MCF 10A (cell line): ENCODE data around the gene HMGN4. TPM values are rescaled to one million over a fixed set of nuclear protein-coding genes. Genes with fewer than 3 reads are reported as not detected.
"Not testable (repeated sequence)": the region's sequence is repeated elsewhere in the genome, so short reads cannot be mapped to it uniquely, and the experiment has no call there.

ENCODE experiments used
- BruUV-seq: library from RNA; stranded (reverse); fragments of 400-500 nt; replicated peaks from 2 replicates; lab custom pipeline; 2021; lab: Mats Ljungman, UMichigan
- CTCF ChIA-PET: fragments of 300-600 bp; sonication (Branson Sonifier 250); formaldehyde crosslinking; extraction: SDS; loops from one replicate; lab custom pipeline; 2021; ENCODE audit warnings: antibody characterized with exemption, inconsistent platforms; lab: Yijun Ruan, JAX
- POLR2A ChIA-PET: fragments of 300-600, 350-650 bp; sonication (Branson Sonifier 250); formaldehyde crosslinking; extraction: SDS; loops from one replicate; lab custom pipeline; 2020; ENCODE audit warnings: antibody characterized with exemption, inconsistent platforms; lab: Yijun Ruan, JAX
- DNase-seq: peaks from one replicate; pipeline ENCODE4 v3.0.0-alpha.2; 2018; ENCODE audit not compliant: unreplicated experiment
- H3K27ac Mint-ChIP-seq: one replicate; pipeline ENCODE4 v1.8.0; 2022; ENCODE audit warnings: mild to moderate bottlenecking, low read depth, mixed read lengths; ENCODE audit not compliant: unreplicated experiment
- H3K27me3 Mint-ChIP-seq: one replicate; pipeline ENCODE4 v1.8.0; 2022; ENCODE audit warnings: mixed read lengths; ENCODE audit not compliant: insufficient read depth, unreplicated experiment
- H3K36me3 Mint-ChIP-seq: one replicate; pipeline ENCODE4 v1.8.0; 2022; ENCODE audit warnings: mild to moderate bottlenecking, moderate library complexity, mixed read lengths; ENCODE audit not compliant: insufficient read depth, unreplicated experiment
- H3K4me1 Mint-ChIP-seq: one replicate; pipeline ENCODE4 v1.8.0; 2022; ENCODE audit warnings: mixed read lengths; ENCODE audit not compliant: insufficient read depth, unreplicated experiment
- H3K4me3 Mint-ChIP-seq: one replicate; pipeline ENCODE4 v1.8.0; 2022; ENCODE audit warnings: mild to moderate bottlenecking, moderate library complexity, mixed read lengths; ENCODE audit not compliant: unreplicated experiment
- H3K9me3 Mint-ChIP-seq: one replicate; pipeline ENCODE4 v1.8.0; 2022; ENCODE audit warnings: mixed read lengths; ENCODE audit not compliant: unreplicated experiment
- CTCF ChIP-seq: fragments of 200-600 bp; IDR thresholded peaks from one replicate; pipeline ENCODE4 v1.8.0; 2022; ENCODE audit warnings: antibody characterized with exemption, mild to moderate bottlenecking; ENCODE audit not compliant: unreplicated experiment
- intact Hi-C: fragments of 100-400 bp; cut with micrococcal nuclease; formaldehyde crosslinking; loops from 2 replicates; pipeline ENCODE4 v1.14.1; 2022
- total RNA-seq: library from RNA; stranded (reverse); gene quantifications from 2 replicates; pipeline ENCODE4 v1.2.3, GENCODE V29; 2022

Gene HMGN4
- total RNA-seq, 1 experiment from 2014 or later, result 71.7 TPM

GRCh38 chr6:26545627-26546026 is 7.5 kb downstream of the HMGN4 start:
- ChIA-PET CTCF (interaction anchor here (0.5 kb wide), 1 partner anchor 23 kb away, joined by 4 read pairs; no protein-coding TSS in a partner anchor), POLR2A (interaction anchor here (0.8 kb wide), 1 partner anchor 8 kb away, joined by 3 read pairs; no protein-coding TSS in a partner anchor)
- no peak for DNase-seq
- Mint-ChIP-seq H3K4me1 (peaks cover 2% of the 10 kb centered on the region), H3K36me3 (peaks cover 65% of the 10 kb centered on the region), H3K4me3 (no peak overlapping the region), H3K27me3 (no peaks in the 10 kb centered on the region), H3K27ac (no peak overlapping the region), H3K9me3 (no peaks in the 10 kb centered on the region)
- intact Hi-C loops, result no loop called here
- no peak for TF ChIP-seq CTCF
- no TSS peak for BruUV-seq

- CTCF ChIA-PET, result interaction anchor here (0.6 to 1.7 kb wide), 2 partner anchors 21 to 205 kb away, joined by 3 to 7 read pairs; no protein-coding TSS in a partner anchor
- not testable (repeated sequence) for H3K27me3 Mint-ChIP-seq, BruUV-seq
Observed at GRCh38 chr6:26547363-26547762, 9.2 kb downstream of the HMGN4 start.

GRCh38 chr6:26550250-26550993 is 12.3 kb downstream of the HMGN4 start:
- no peak overlapping the region for H3K27ac Mint-ChIP-seq
- TF ChIP-seq CTCF, result no peak
- H3K4me3 Mint-ChIP-seq, result peak overlapping the region; percentile 72
- no TSS peak for BruUV-seq
- H3K27me3 Mint-ChIP-seq, result no peaks in the 10 kb centered on the region
- peaks cover 8% of the 10 kb centered on the region for H3K4me1 Mint-ChIP-seq
- DNase-seq, result peak; percentile 49
- no peaks in the 10 kb centered on the region for H3K9me3 Mint-ChIP-seq
- H3K36me3 Mint-ChIP-seq, result peaks cover 19% of the 10 kb centered on the region
- intact Hi-C loops, result loop anchor here (5.0 kb wide), 1 partner anchor 208 kb away; no protein-coding TSS in a partner anchor
- CTCF ChIA-PET, result no interaction called here
- POLR2A ChIA-PET, result interaction anchor here (1.2 to 7.2 kb wide), 2 partner anchors 12 to 18 kb away, joined by 3 to 76 read pairs; partner anchors contain the start of gene HMGN4

More at GRCh38 chr6:26547363-26547762, 9.2 kb downstream of the HMGN4 start:
- H3K9me3 Mint-ChIP-seq, H3K4me3 Mint-ChIP-seq, H3K27ac Mint-ChIP-seq, H3K4me1 Mint-ChIP-seq, intact Hi-C loops, DNase-seq: not testable (repeated sequence)
- H3K36me3 Mint-ChIP-seq, result peaks cover 48% of the 10 kb centered on the region
- POLR2A ChIA-PET, result interaction anchor here (1.2 to 1.9 kb wide), 2 partner anchors 9 to 10 kb away, joined by 5 to 8 read pairs; partner anchors contain the start of gene HMGN4

- POLR2A ChIA-PET, result interaction anchor here (1.2 to 7.2 kb wide), 4 partner anchors 14 to 113 kb away, joined by 3 to 76 read pairs (median 6); partner anchors contain the start of gene HMGN4
- H3K9me3 Mint-ChIP-seq, result no peaks in the 10 kb centered on the region
Observed at GRCh38 chr6:26552205-26552604, 14.0 kb downstream of the HMGN4 start.

More at GRCh38 chr6:26552205-26552604, 14.0 kb downstream of the HMGN4 start:
- H3K4me3 Mint-ChIP-seq, result no peak overlapping the region
- peaks cover 8% of the 10 kb centered on the region for H3K36me3 Mint-ChIP-seq
- intact Hi-C loops, result loop anchor here (5.0 kb wide), 1 partner anchor 210 kb away; no protein-coding TSS in a partner anchor
- TF ChIP-seq CTCF, result no peak
- no peak for DNase-seq
- no TSS peak for BruUV-seq
- no peak overlapping the region for H3K27ac Mint-ChIP-seq
- peaks cover 17% of the 10 kb centered on the region for H3K4me1 Mint-ChIP-seq
- CTCF ChIA-PET, result interaction anchor here (1.7 kb wide), 1 partner anchor 14 kb away, joined by 4 read pairs; the partner anchor contains the start of gene HMGN4
- no peaks in the 10 kb centered on the region for H3K27me3 Mint-ChIP-seq
